SJSA1 (cell line): ENCODE measurements around the gene GLP1R. TPM values are rescaled to one million over a fixed set of nuclear protein-coding genes. Genes with fewer than 3 reads are reported as not detected.
"Not testable (repeated sequence)": the region's sequence is repeated elsewhere in the genome, so short reads cannot be mapped to it uniquely, and the experiment has no call there.

Experiments
- DNase-seq, 2 experiments: peaks; one replicate each; pipeline ENCODE4 v3.0.0-alpha.2; 2015 to 2020; ENCODE audit warnings: low spot score in 2 of 2, low read depth in 1 of 2
- H3K27ac ChIP-seq: fragments of 250-450 bp; sonication (Bioruptor Pico); 2 replicates; pipeline ENCODE4 v1.5.1; 2020; ENCODE audit warnings: mild to moderate bottlenecking, moderate library complexity
- H3K27me3 ChIP-seq: fragments of 250-450 bp; sonication (Bioruptor Pico); replicated peaks from 2 replicates; pipeline ENCODE4 v1.5.1; 2020; ENCODE audit warnings: mild to moderate bottlenecking, moderate library complexity
- H3K36me3 ChIP-seq: fragments of 250-450 bp; sonication (Bioruptor Pico); 2 replicates; pipeline ENCODE4 v1.5.1; 2020; ENCODE audit warnings: mild to moderate bottlenecking
- H3K4me1 ChIP-seq: fragments of 250-450 bp; sonication (Bioruptor Pico); replicated peaks from 2 replicates; pipeline ENCODE4 v1.6.1; 2021; ENCODE audit warnings: mild to moderate bottlenecking
- H3K4me3 ChIP-seq: fragments of 250-450 bp; sonication (Bioruptor Pico); 2 replicates; pipeline ENCODE4 v1.5.1; 2020; ENCODE audit warnings: mild to moderate bottlenecking
- H3K9me3 ChIP-seq: fragments of 250-450 bp; sonication (Bioruptor Pico); replicated peaks from 2 replicates; pipeline ENCODE4 v1.5.1; 2020; ENCODE audit warnings: mild to moderate bottlenecking
- total RNA-seq: library from RNA; depleted of rRNA; stranded (reverse); fragments of >200 nt; shearing (Covaris generic); gene quantifications from 2 replicates; pipeline ENCODE4 v1.2.3, GENCODE V29; 2014; rRNA removed

The GLP1R gene
- total RNA-seq, 1 experiment from 2014 or later = not detected

- no peaks in the 10 kb centered on the region for H3K27me3 ChIP-seq
- H3K9me3 ChIP-seq = no peaks in the 10 kb centered on the region
- no peak overlapping the region for H3K4me3 ChIP-seq
- H3K36me3 ChIP-seq = no peaks in the 10 kb centered on the region
- H3K4me1 ChIP-seq = peaks cover 11% of the 10 kb centered on the region
- no peak overlapping the region for H3K27ac ChIP-seq
- no peak for DNase-seq
Observed at GRCh38 chr6:39118921-39119320, 70.3 kb downstream of the GLP1R start.

- no peaks in the 10 kb centered on the region for H3K4me1 ChIP-seq
- no peaks in the 10 kb centered on the region for H3K27me3 ChIP-seq
- DNase-seq = no peak
- H3K4me3 ChIP-seq = no peak overlapping the region
- H3K9me3 ChIP-seq = no peaks in the 10 kb centered on the region
- H3K27ac ChIP-seq = no peak overlapping the region
- H3K36me3 ChIP-seq = no peaks in the 10 kb centered on the region
Observed at GRCh38 chr6:39124114-39124513, 75.5 kb downstream of the GLP1R start.

DNA sequence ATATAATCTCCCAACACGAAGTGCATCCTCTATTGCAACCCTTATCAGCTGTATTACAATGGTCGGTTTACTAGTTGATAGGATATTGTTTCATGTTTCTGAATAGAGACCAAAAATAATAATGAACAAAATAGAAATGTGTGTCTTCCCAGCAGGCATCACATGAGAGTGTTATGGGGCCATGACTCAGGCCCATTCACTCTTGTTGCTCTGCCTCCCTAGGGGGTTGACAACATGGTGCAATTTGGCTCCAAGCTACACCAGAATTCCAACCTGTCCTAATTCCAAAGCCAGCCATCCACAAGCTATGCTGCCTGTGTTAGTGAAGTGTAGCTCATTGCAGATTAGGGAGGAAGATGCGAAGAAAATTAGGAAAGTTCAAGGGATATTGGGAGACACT lies 79.5 kb downstream of the GLP1R start:
- no peaks in the 10 kb centered on the region for H3K27me3 ChIP-seq
- H3K36me3 ChIP-seq = no peaks in the 10 kb centered on the region
- H3K9me3 ChIP-seq = no peaks in the 10 kb centered on the region
- H3K27ac ChIP-seq = no peak overlapping the region
- H3K4me3 ChIP-seq = no peak overlapping the region
- DNase-seq = no peak
- H3K4me1 ChIP-seq = no peaks in the 10 kb centered on the region

GRCh38 chr6:39128832-39129231 lies 80.3 kb downstream of the GLP1R start:
- DNase-seq = no peak
- H3K27me3 ChIP-seq = no peaks in the 10 kb centered on the region
- no peaks in the 10 kb centered on the region for H3K9me3 ChIP-seq
- no peaks in the 10 kb centered on the region for H3K4me1 ChIP-seq
- H3K36me3 ChIP-seq = no peaks in the 10 kb centered on the region
- no peak overlapping the region for H3K27ac ChIP-seq
- no peak overlapping the region for H3K4me3 ChIP-seq

GRCh38 chr6:39130691-39131090 lies 82.1 kb downstream of the GLP1R start:
- Histone ChIP-seq H3K4me1 (no peaks in the 10 kb centered on the region), H3K27me3 (no peaks in the 10 kb centered on the region), H3K36me3 (no peaks in the 10 kb centered on the region), H3K4me3 (no peak overlapping the region), H3K27ac (no peak overlapping the region), H3K9me3 (no peaks in the 10 kb centered on the region)
- no peak for DNase-seq

DNA sequence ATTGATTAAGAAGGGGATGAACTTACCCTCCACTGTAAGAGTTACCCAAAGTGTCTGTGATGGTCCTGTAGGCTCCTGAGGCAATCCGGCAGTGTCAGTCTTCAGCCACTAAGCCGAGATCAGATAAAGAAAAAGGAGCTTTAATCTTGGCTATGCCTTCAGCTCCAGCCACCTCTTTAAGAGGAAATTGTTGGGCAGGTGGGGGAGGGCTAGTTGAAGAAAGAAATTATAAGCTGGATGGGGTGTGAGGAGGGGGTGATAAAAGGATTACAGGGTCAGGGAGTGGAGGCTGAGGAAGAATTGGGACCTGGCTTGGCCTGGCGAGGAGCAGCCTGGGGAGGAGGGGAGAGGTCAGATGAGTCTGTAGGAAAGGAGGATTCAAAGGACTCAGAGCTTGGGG lies 86.2 kb downstream of the GLP1R start:
- DNase-seq, H3K9me3 ChIP-seq, H3K4me3 ChIP-seq, H3K27ac ChIP-seq, H3K36me3 ChIP-seq, H3K27me3 ChIP-seq, H3K4me1 ChIP-seq: not testable (repeated sequence)

DNA sequence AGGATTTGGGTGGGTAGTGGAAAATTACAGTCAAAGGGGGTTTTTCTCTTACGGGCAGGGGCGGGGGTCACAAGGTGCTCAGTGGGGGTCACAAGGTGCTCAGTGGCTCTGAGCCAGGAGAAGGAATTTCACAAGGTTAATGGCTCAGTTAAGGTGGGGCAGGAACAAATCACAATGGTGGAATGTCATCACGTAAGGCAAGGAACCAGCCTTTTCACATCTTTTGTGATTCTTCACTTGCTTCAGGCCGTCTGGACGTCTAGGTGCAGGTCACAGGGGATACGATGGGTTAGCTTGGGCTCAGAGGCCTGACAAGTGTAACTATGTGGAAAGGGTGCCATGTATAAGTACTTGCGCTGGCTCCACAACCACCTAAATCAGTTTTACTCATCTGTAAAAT lies 87.6 kb downstream of the GLP1R start:
- not testable (repeated sequence) for H3K4me1 ChIP-seq

DNA sequence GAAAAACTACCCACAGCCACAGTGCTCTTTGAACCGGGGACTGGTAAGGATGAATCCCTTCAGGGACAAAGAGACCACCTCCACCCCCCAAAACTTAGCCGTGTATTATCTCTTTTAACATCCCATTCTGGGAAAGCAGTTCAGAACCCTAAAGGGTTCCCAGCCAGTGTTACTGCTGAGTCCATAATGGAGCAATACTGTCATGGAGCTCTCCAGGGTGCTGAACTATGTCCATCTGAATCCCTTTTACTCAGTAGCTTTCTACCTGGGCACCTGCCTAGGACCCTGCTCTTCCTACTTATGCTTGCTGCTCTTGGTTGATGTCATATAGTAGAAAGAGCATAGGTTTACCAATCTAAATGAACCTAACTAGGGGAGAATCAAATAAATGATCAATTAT lies 88.7 kb downstream of the GLP1R start:
- Histone ChIP-seq H3K27ac (no peak overlapping the region), H3K27me3 (no peaks in the 10 kb centered on the region), H3K4me1 (no peaks in the 10 kb centered on the region), H3K4me3 (no peak overlapping the region), H3K9me3 (no peaks in the 10 kb centered on the region), H3K36me3 (no peaks in the 10 kb centered on the region)
- no peak for DNase-seq

More for the DNA sequence above, 87.6 kb downstream of the GLP1R start:
- not testable (repeated sequence) for H3K36me3 ChIP-seq, DNase-seq, H3K9me3 ChIP-seq, H3K27ac ChIP-seq, H3K4me3 ChIP-seq, H3K27me3 ChIP-seq

Other genes with a start within 250 kb of the GLP1R start
- 15.8 and 20.0 TPM in 2 replicates for gene SAYSD1, start 66.4 kb downstream of the GLP1R start, total RNA-seq
- gene KCNK5, start 180.7 kb downstream of the GLP1R start, total RNA-seq = not detected in 2 replicates